Prostate gland (tissue), 2 donors: Measurements from ENCODE around the gene GABRG3. TPM values are rescaled to one million over a fixed set of nuclear protein-coding genes. Genes with fewer than 3 reads are reported as not detected.

ENCODE experiments used
- DNase-seq: peaks from one replicate; pipeline ENCODE4 v3.0.0-alpha.2; 2019; ENCODE audit warnings: low spot score
- H3K27ac ChIP-seq, 2 donors: fragments of 200-600 bp; sonication (generic); 2 replicates each; pipeline ENCODE4 v1.5.1; 2017 to 2019
- H3K27me3 ChIP-seq: fragments of 200-600 bp; sonication (generic); replicated peaks from 2 replicates; pipeline ENCODE4 v1.5.1; 2019; ENCODE audit not compliant: insufficient read depth
- H3K36me3 ChIP-seq, 2 donors: fragments of 200-600 bp; sonication (generic); 1 replicate in 1 of 2; 2 replicates in 1 of 2; pipeline versions ENCODE4 v1.5.1 to v1.8.1; 2017 to 2019
- H3K4me1 ChIP-seq: fragments of 200-600 bp; sonication (generic); replicated peaks from 2 replicates; pipeline ENCODE4 v1.5.1; 2019
- H3K4me3 ChIP-seq, 2 donors: fragments of 200-600 bp; sonication (generic); 2 replicates each; pipeline ENCODE4 v1.5.1; 2017 to 2019
- H3K9me3 ChIP-seq: fragments of 200-600 bp; sonication (generic); 2 replicates; pipeline ENCODE4 v1.5.1; 2017
- POLR2A ChIP-seq: fragments of 450-650 bp; IDR thresholded peaks from one replicate; pipeline ENCODE4 v1.6.1; 2016; ENCODE audit warnings: antibody characterized with exemption, mild to moderate bottlenecking
- POLR2AphosphoS5 ChIP-seq: sonication (generic); formaldehyde crosslinking; IDR thresholded peaks from one replicate; pipeline ENCODE4 v1.6.1; 2017; ENCODE audit warnings: antibody characterized with exemption
- WGBS: methylation state at CpG from one replicate; pipeline ENCODE4 v1.1.5; 2018; 5-methylcytosine and 5-hydroxymethylcytosine counted together
- intact Hi-C: fragments of 100-400 bp; cut with DNase I; formaldehyde crosslinking; loops from one replicate; pipeline ENCODE4 v1.14.2; 2022
- total RNA-seq, 2 donors: library from RNA; depleted of rRNA; stranded (reverse); fragments of >200 nt; gene quantifications; one replicate each; pipeline ENCODE4 v1.1.0, GENCODE V29; 2016
- TF ChIP-seq, protein P1 (sequence below), 4 experiments: fragments of 200-600 bp in 2 of 4; fragments of 450-650 bp in 2 of 4; sonication (generic) in 2 of 4; IDR thresholded peaks; 1 replicate in 3 of 4; 2 replicates in 1 of 4; pipeline ENCODE4 v1.5.1; 2016 to 2019; ENCODE audit warnings: antibody characterized with exemption in 4 of 4, mild to moderate bottlenecking in 2 of 4, moderate library complexity in 2 of 4

Gene GABRG3
- 10 to 100 TPM; 15.6 to 35.4 TPM for total RNA-seq

- no peaks in the 10 kb centered on the region for H3K4me1 ChIP-seq
- H3K36me3 ChIP-seq: no peaks in the 10 kb centered on the region
- intact Hi-C loops: no loop called here
- peak; percentile 42 for DNase-seq
- WGBS: 3% methylated on average over 23 of the region's 33 CpGs
- peak within 1 kb of the TSS; percentile 36 to 51 for H3K4me3 ChIP-seq
- H3K9me3 ChIP-seq: no peaks in the 10 kb centered on the region
- peak within 1 kb of the TSS; percentile 54 to 55 for H3K27ac ChIP-seq
- TF ChIP-seq POLR2AphosphoS5: no peak
- no peak for TF ChIP-seq POLR2A
- TF ChIP-seq, protein P1, sequence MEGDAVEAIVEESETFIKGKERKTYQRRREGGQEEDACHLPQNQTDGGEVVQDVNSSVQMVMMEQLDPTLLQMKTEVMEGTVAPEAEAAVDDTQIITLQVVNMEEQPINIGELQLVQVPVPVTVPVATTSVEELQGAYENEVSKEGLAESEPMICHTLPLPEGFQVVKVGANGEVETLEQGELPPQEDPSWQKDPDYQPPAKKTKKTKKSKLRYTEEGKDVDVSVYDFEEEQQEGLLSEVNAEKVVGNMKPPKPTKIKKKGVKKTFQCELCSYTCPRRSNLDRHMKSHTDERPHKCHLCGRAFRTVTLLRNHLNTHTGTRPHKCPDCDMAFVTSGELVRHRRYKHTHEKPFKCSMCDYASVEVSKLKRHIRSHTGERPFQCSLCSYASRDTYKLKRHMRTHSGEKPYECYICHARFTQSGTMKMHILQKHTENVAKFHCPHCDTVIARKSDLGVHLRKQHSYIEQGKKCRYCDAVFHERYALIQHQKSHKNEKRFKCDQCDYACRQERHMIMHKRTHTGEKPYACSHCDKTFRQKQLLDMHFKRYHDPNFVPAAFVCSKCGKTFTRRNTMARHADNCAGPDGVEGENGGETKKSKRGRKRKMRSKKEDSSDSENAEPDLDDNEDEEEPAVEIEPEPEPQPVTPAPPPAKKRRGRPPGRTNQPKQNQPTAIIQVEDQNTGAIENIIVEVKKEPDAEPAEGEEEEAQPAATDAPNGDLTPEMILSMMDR (IDR thresholded peaks at IDR 0.05): no peak
- H3K27me3 ChIP-seq: no peaks in the 10 kb centered on the region
Observed at GRCh38 chr15:26970712-26971210, at the start of gene GABRG3. Gene GABRG3 (plus strand): TSS chr15:26971181.

DNA sequence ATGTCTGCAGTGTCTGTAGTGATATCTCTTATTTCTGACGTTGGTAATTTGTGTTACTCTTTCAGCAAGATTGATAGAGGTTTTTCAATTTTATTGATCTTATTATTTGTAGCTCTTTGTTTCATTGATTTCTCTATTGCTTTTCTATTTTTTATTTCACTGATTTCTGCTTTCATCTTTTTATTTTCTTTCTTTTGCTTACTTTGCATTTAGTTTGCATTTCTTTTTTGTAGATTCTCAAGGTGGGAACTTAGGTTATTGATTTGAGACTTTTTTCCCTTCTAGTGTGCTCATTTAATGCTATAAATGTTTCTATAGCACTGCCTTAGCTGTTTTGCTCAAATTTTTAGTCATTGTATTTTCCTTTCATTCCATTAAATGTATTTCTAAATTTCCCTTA is 49.5 kb upstream of the GABRG3 start:
- TF ChIP-seq, protein P1 (IDR thresholded peaks at IDR 0.05): no peak
- no peak for TF ChIP-seq POLR2AphosphoS5
- no peak for TF ChIP-seq POLR2A
- 68% methylated on average over 1 of the region's 1 CpG for WGBS
- DNase-seq: no peak
- H3K27ac ChIP-seq: no peak overlapping the region
- H3K4me1 ChIP-seq: no peaks in the 10 kb centered on the region
- H3K36me3 ChIP-seq: no peaks in the 10 kb centered on the region
- no peak overlapping the region for H3K4me3 ChIP-seq
- no peaks in the 10 kb centered on the region for H3K9me3 ChIP-seq
- H3K27me3 ChIP-seq: no peaks in the 10 kb centered on the region
- intact Hi-C loops: no loop called here

DNA sequence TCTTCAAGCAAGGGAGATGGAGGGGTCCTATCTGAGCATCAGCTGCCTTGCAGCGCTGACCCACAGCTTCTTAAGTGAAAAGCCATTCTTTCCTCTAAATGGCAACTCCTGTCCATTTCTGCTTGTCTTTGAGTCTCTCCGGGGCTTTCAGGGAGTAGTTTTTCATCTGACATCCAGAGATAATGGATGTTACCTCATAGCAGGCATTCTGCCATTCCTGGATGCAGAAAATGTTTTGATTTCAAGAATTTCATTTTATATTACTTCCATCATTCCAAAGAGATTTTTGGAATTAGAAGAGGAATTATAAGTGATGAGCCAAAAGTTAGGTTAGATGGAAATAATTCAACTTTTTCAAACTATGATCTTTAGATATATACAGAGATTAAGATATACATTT is 44.9 kb upstream of the GABRG3 start:
- Histone ChIP-seq H3K36me3 (no peaks in the 10 kb centered on the region), H3K4me3 (no peak overlapping the region), H3K27me3 (no peaks in the 10 kb centered on the region), H3K27ac (no peak overlapping the region), H3K4me1 (no peaks in the 10 kb centered on the region), H3K9me3 (no peaks in the 10 kb centered on the region)
- intact Hi-C loops: no loop called here
- TF ChIP-seq POLR2AphosphoS5 (no peak), POLR2A (no peak)
- TF ChIP-seq, protein P1 (IDR thresholded peaks at IDR 0.05): no peak
- DNase-seq: no peak
- 82% methylated on average over 2 of the region's 2 CpGs for WGBS

- no peak for TF ChIP-seq POLR2A
- no peaks in the 10 kb centered on the region for H3K9me3 ChIP-seq
- intact Hi-C loops: no loop called here
- 57% methylated on average over 8 of the region's 8 CpGs for WGBS
- H3K27ac ChIP-seq: no peak overlapping the region
- no peaks in the 10 kb centered on the region for H3K36me3 ChIP-seq
- no peak for DNase-seq
- H3K4me1 ChIP-seq: no peaks in the 10 kb centered on the region
- no peaks in the 10 kb centered on the region for H3K27me3 ChIP-seq
- H3K4me3 ChIP-seq: no peak overlapping the region
Observed at GRCh38 chr15:26928051-26928450, 42.9 kb upstream of the GABRG3 start.

GRCh38 chr15:26929588-26929987 is 41.4 kb upstream of the GABRG3 start:
- Histone ChIP-seq H3K9me3 (no peaks in the 10 kb centered on the region), H3K27me3 (no peaks in the 10 kb centered on the region), H3K36me3 (no peaks in the 10 kb centered on the region), H3K27ac (no peak overlapping the region), H3K4me3 (no peak overlapping the region), H3K4me1 (no peaks in the 10 kb centered on the region)
- no peak for DNase-seq
- intact Hi-C loops: no loop called here
- 90% methylated on average over 4 of the region's 4 CpGs for WGBS
- TF ChIP-seq POLR2A (no peak), POLR2AphosphoS5 (no peak)
- TF ChIP-seq, protein P1 (IDR thresholded peaks at IDR 0.05): no peak
